ENCODE results near the gene TSPAN15.

DNA sequence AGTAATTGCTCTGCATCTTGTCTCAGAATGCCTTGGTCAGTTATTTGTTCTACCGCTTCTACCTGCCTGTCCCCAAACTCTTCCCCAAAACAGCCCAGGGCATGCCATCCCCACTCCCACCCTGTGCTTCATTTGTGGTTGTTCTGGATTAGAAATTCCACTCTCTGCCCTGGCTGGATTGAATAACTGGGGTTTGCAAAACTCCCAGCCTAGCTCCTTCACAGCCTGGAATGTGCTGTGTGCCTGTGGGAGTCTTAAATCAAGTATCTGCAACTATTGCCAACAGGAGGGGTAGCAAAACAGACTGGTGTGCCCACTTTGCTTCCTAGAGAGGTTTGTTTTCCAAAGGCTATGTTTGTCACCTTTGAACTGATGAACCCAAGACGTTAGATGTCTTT, 24.2 kb downstream of the TSPAN15 start:
- TF ChIP-seq, protein P1, sequence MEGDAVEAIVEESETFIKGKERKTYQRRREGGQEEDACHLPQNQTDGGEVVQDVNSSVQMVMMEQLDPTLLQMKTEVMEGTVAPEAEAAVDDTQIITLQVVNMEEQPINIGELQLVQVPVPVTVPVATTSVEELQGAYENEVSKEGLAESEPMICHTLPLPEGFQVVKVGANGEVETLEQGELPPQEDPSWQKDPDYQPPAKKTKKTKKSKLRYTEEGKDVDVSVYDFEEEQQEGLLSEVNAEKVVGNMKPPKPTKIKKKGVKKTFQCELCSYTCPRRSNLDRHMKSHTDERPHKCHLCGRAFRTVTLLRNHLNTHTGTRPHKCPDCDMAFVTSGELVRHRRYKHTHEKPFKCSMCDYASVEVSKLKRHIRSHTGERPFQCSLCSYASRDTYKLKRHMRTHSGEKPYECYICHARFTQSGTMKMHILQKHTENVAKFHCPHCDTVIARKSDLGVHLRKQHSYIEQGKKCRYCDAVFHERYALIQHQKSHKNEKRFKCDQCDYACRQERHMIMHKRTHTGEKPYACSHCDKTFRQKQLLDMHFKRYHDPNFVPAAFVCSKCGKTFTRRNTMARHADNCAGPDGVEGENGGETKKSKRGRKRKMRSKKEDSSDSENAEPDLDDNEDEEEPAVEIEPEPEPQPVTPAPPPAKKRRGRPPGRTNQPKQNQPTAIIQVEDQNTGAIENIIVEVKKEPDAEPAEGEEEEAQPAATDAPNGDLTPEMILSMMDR (IDR thresholded peaks at IDR 0.05), result no peak
- TF ChIP-seq POLR2A (IDR thresholded peaks at IDR 0.05), result no peak
